Muscle layer of duodenum (tissue), 2 donors: ENCODE measurements around the gene RFPL1.

Source experiments
- H3K27ac ChIP-seq: one replicate; pipeline ENCODE4 v1.7.0; 2013; ENCODE audit warnings: mild to moderate bottlenecking, low read length
- H3K27me3 ChIP-seq: one replicate; pipeline ENCODE4 v1.7.0; 2013; ENCODE audit warnings: low read depth, mild to moderate bottlenecking, control low read depth, low read length
- H3K36me3 ChIP-seq, 2 donors: one replicate each; pipeline ENCODE4 v1.7.0; 2013; ENCODE audit warnings: low read length in 2 of 2, control low read depth in 1 of 2, mild to moderate bottlenecking in 1 of 2; ENCODE audit not compliant: insufficient read depth in 2 of 2, control insufficient read depth in 1 of 2
- H3K4me1 ChIP-seq, 2 donors: one replicate each; pipeline ENCODE4 v1.7.0; 2013; ENCODE audit warnings: low read length in 2 of 2, mild to moderate bottlenecking in 2 of 2, control low read depth in 1 of 2, moderate library complexity in 1 of 2; ENCODE audit not compliant: insufficient read depth in 2 of 2, control insufficient read depth in 1 of 2
- H3K4me3 ChIP-seq, 2 donors: one replicate each; pipeline ENCODE4 v1.7.0; 2013; ENCODE audit warnings: low read length in 2 of 2, low read depth in 1 of 2, mild to moderate bottlenecking in 1 of 2
- H3K9me3 ChIP-seq, 2 donors: one replicate each; pipeline ENCODE4 v1.7.0; 2013; ENCODE audit warnings: low read length in 2 of 2, control low read depth in 1 of 2, mild to moderate bottlenecking in 1 of 2; ENCODE audit not compliant: control insufficient read depth in 1 of 2
- donor health status: healthy.

The RFPL1 gene

GRCh38 chr22:29443861-29444792, 5.7 kb downstream of the RFPL1 start:
- H3K4me3 ChIP-seq = no peak overlapping the region
- H3K27ac ChIP-seq = no peak overlapping the region
- H3K9me3 ChIP-seq = no peaks in the 10 kb centered on the region
- H3K4me1 ChIP-seq = no peaks in the 10 kb centered on the region
- H3K27me3 ChIP-seq = no peaks in the 10 kb centered on the region
- no peaks in the 10 kb centered on the region for H3K36me3 ChIP-seq

GRCh38 chr22:29445508-29445907, 7.1 kb downstream of the RFPL1 start:
- Histone ChIP-seq H3K27ac (no peak overlapping the region), H3K27me3 (no peaks in the 10 kb centered on the region), H3K36me3 (no peaks in the 10 kb centered on the region), H3K4me1 (no peaks in the 10 kb centered on the region), H3K4me3 (no peak overlapping the region), H3K9me3 (no peaks in the 10 kb centered on the region)

- Histone ChIP-seq H3K27me3 (no peaks in the 10 kb centered on the region), H3K9me3 (no peaks in the 10 kb centered on the region), H3K27ac (no peak overlapping the region), H3K4me1 (no peaks in the 10 kb centered on the region), H3K36me3 (no peaks in the 10 kb centered on the region), H3K4me3 (no peak overlapping the region)
Observed at GRCh38 chr22:29447906-29448305, 9.5 kb downstream of the RFPL1 start.

GRCh38 chr22:29449296-29449875, 11.0 kb downstream of the RFPL1 start:
- H3K4me3 ChIP-seq = no peak overlapping the region
- no peaks in the 10 kb centered on the region for H3K27me3 ChIP-seq
- no peaks in the 10 kb centered on the region for H3K36me3 ChIP-seq
- no peak overlapping the region for H3K27ac ChIP-seq
- H3K9me3 ChIP-seq = no peaks in the 10 kb centered on the region
- H3K4me1 ChIP-seq = peaks cover 0 to 7% of the 10 kb centered on the region in 2 donors

GRCh38 chr22:29450222-29450621, 11.8 kb downstream of the RFPL1 start:
- Histone ChIP-seq H3K36me3 (no peaks in the 10 kb centered on the region), H3K4me3 (no peak overlapping the region), H3K27ac (no peak overlapping the region), H3K4me1 (peaks cover 0 to 8% of the 10 kb centered on the region in 2 donors), H3K27me3 (no peaks in the 10 kb centered on the region), H3K9me3 (no peaks in the 10 kb centered on the region)

GRCh38 chr22:29451863-29452262, 13.5 kb downstream of the RFPL1 start:
- no peaks in the 10 kb centered on the region for H3K36me3 ChIP-seq
- H3K4me1 ChIP-seq = peaks cover 0 to 8% of the 10 kb centered on the region in 2 donors
- no peak overlapping the region for H3K4me3 ChIP-seq
- H3K27ac ChIP-seq = no peak overlapping the region
- H3K27me3 ChIP-seq = no peaks in the 10 kb centered on the region
- no peaks in the 10 kb centered on the region for H3K9me3 ChIP-seq

GRCh38 chr22:29454276-29454675, 15.9 kb downstream of the RFPL1 start:
- Histone ChIP-seq H3K4me3 (no peak overlapping the region), H3K36me3 (no peaks in the 10 kb centered on the region), H3K9me3 (no peaks in the 10 kb centered on the region), H3K27me3 (no peaks in the 10 kb centered on the region), H3K27ac (no peak overlapping the region), H3K4me1 (peaks cover 0 to 8% of the 10 kb centered on the region in 2 donors)

- H3K27ac ChIP-seq = no peak overlapping the region
- no peak overlapping the region for H3K4me3 ChIP-seq
- no peaks in the 10 kb centered on the region for H3K9me3 ChIP-seq
- no peaks in the 10 kb centered on the region for H3K36me3 ChIP-seq
- H3K27me3 ChIP-seq = no peaks in the 10 kb centered on the region
- peaks cover 0 to 8% of the 10 kb centered on the region in 2 donors for H3K4me1 ChIP-seq
Observed at GRCh38 chr22:29456211-29456671, 17.9 kb downstream of the RFPL1 start.

- Histone ChIP-seq H3K27ac (no peak overlapping the region), H3K4me1 (peaks cover 0 to 8% of the 10 kb centered on the region in 2 donors), H3K27me3 (no peaks in the 10 kb centered on the region), H3K9me3 (no peaks in the 10 kb centered on the region), H3K4me3 (no peak overlapping the region), H3K36me3 (no peaks in the 10 kb centered on the region)
Observed at GRCh38 chr22:29457730-29458129, 19.3 kb downstream of the RFPL1 start.

GRCh38 chr22:29458551-29458950, 20.2 kb downstream of the RFPL1 start:
- Histone ChIP-seq H3K27ac (no peak overlapping the region), H3K9me3 (no peaks in the 10 kb centered on the region), H3K36me3 (no peaks in the 10 kb centered on the region), H3K27me3 (no peaks in the 10 kb centered on the region), H3K4me1 (peaks cover 0 to 8% of the 10 kb centered on the region in 2 donors), H3K4me3 (no peak overlapping the region)

GRCh38 chr22:29459773-29460172, 21.4 kb downstream of the RFPL1 start:
- Histone ChIP-seq H3K4me1 (no peaks in the 10 kb centered on the region), H3K36me3 (no peaks in the 10 kb centered on the region), H3K4me3 (no peak overlapping the region), H3K27me3 (no peaks in the 10 kb centered on the region), H3K9me3 (no peaks in the 10 kb centered on the region), H3K27ac (no peak overlapping the region)
